Heart left ventricle (tissue), 13 donors: ENCODE data around the gene TAT.

Source experiments
- POLR2A ChIP-seq, 2 donors: fragments of 450-650 bp; IDR thresholded peaks; one replicate each; pipeline ENCODE4 v1.6.1; 2017; ENCODE audit warnings: antibody characterized with exemption in 2 of 2, mild to moderate bottlenecking in 2 of 2, moderate library complexity in 2 of 2
- TF ChIP-seq, protein P1 (sequence below), 12 donors: fragments of 200-600 bp; sonication (generic) in 4 of 12; IDR thresholded peaks; one replicate each; pipeline versions ENCODE4 v1.5.0 to v1.8.0; 2018 to 2022; ENCODE audit warnings: antibody characterized with exemption in 12 of 12, mild to moderate bottlenecking in 5 of 12
- donor health status: ischemic (EF 13 %, LVEDD 7.1; RV severe dilation, severe dysfunction).
- donor health status: DM: no; HTN: yes; CAD: no.
- donor health status: DM: no; HTN: no; CAD: no.
- donor health status: ischemic (EF 25% LVEDD 6.9; RV normal size, moderate dysfunction).
- donor health status: ischemic (EF 25% LVEDD 5.7; RV mildly dilated, moderate dysfunction).
- donor health status: ischemic (EF 35%, LVEDD 5.7; RV mildly dilated, moderate dysfunction).
- donor health status: nonischemic (EF 11% LVEDD 7.7; RV severe dilation, severe dysfunction).
- donor health status: DM: yes; HTN: yes; CAD: no.
- donor health status: PGD.
- donor health status: ischemic (EF 29% LVEDD 5.4; RV normal size, mild dysfunction).
- donor health status: nonischemic (EF 23%, LVEDD 6.1; RV moderate dilation, normal function).

DNA sequence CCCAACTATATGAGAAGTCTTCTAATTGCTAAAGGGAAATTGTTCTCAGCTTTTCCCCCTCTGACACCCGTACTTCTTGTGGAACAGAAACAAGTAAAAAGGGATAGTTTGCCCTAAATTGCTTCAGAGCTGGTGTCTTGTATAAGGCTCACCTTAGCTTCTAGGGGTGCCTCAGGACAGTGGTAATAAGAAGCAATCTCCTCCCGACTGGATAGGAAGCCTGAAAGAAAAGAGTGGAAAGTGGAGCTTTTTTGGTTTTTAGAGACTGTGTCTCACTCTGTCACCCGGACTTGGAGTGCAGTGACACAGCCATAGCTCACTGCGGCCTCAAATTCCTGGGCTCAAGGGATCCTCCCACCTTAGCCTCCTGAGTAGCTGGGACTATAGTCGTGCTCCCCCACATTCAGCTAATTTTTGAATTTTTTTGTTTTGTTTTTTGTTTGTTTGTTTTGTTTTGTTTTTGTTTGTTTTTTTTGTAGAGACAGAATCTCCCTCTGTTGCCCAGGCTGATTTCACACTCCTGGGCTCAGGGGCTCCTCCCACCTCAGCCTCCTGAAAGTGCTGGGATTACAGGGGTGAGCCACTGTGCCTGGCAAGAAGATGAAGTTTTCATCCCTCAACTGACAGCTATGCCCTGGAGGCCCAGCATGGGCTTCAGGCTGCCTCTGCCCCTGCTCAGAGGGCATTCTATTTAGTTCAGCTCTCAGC lies 3.4 kb downstream of the TAT start:
- TF ChIP-seq, protein P1, sequence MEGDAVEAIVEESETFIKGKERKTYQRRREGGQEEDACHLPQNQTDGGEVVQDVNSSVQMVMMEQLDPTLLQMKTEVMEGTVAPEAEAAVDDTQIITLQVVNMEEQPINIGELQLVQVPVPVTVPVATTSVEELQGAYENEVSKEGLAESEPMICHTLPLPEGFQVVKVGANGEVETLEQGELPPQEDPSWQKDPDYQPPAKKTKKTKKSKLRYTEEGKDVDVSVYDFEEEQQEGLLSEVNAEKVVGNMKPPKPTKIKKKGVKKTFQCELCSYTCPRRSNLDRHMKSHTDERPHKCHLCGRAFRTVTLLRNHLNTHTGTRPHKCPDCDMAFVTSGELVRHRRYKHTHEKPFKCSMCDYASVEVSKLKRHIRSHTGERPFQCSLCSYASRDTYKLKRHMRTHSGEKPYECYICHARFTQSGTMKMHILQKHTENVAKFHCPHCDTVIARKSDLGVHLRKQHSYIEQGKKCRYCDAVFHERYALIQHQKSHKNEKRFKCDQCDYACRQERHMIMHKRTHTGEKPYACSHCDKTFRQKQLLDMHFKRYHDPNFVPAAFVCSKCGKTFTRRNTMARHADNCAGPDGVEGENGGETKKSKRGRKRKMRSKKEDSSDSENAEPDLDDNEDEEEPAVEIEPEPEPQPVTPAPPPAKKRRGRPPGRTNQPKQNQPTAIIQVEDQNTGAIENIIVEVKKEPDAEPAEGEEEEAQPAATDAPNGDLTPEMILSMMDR (IDR thresholded peaks at IDR 0.05): no peak
- no peak for TF ChIP-seq POLR2A (IDR thresholded peaks at IDR 0.05)
